Kidney tubule cell (primary cell): Measurements from ENCODE around the gene CXCL12.

Source experiments
- DNase-seq: peaks from one replicate; pipeline ENCODE4 v3.0.0-alpha.2; 2018; ENCODE audit warnings: low spot score

Gene CXCL12

GRCh38 chr10:44385026-44385695, at the start of gene CXCL12:
Gene CXCL12 (minus strand): TSS chr10:44385097. CDS start chr10:44385005, 92 bp downstream.
- no peak for DNase-seq

GRCh38 chr10:44427479-44427878, 42.6 kb upstream of the CXCL12 start:
- DNase-seq: no peak

GRCh38 chr10:44427037-44427436, 42.1 kb upstream of the CXCL12 start:
- DNase-seq: no peak

GRCh38 chr10:44426247-44427034, 41.5 kb upstream of the CXCL12 start:
- no peak for DNase-seq

- DNase-seq: no peak
These were observed 40.6 kb upstream of the CXCL12 start for GRCh38 chr10:44425466-44425865.

- no peak for DNase-seq
These were observed 40.1 kb upstream of the CXCL12 start for GRCh38 chr10:44424957-44425356.

GRCh38 chr10:44424298-44424697, 39.4 kb upstream of the CXCL12 start:
- DNase-seq: no peak

- no peak for DNase-seq
These were observed 37.7 kb upstream of the CXCL12 start for GRCh38 chr10:44422570-44423101.

- DNase-seq: no peak
These were observed 37.3 kb upstream of the CXCL12 start for GRCh38 chr10:44422153-44422552.

- DNase-seq: no peak
These were observed 35.1 kb upstream of the CXCL12 start for GRCh38 chr10:44419790-44420549.

GRCh38 chr10:44418637-44419036, 33.7 kb upstream of the CXCL12 start:
- DNase-seq: no peak

GRCh38 chr10:44417761-44418160, 32.9 kb upstream of the CXCL12 start:
- no peak for DNase-seq

GRCh38 chr10:44416936-44417335, 32.0 kb upstream of the CXCL12 start:
- no peak for DNase-seq

GRCh38 chr10:44416021-44416771, 31.3 kb upstream of the CXCL12 start:
- no peak for DNase-seq

GRCh38 chr10:44415121-44415520, 30.2 kb upstream of the CXCL12 start:
- DNase-seq: no peak

- DNase-seq: no peak
These were observed 28.5 kb upstream of the CXCL12 start for GRCh38 chr10:44413416-44413815.

GRCh38 chr10:44411251-44411650, 26.4 kb upstream of the CXCL12 start:
- no peak for DNase-seq

- DNase-seq: no peak
These were observed 20.0 kb upstream of the CXCL12 start for GRCh38 chr10:44404741-44405437.

- DNase-seq: no peak
These were observed 17.7 kb upstream of the CXCL12 start for GRCh38 chr10:44402465-44403195.

- no peak for DNase-seq
These were observed 15.6 kb upstream of the CXCL12 start for GRCh38 chr10:44400541-44400940.
